NAMALWA (cell line): ENCODE results near the gene LPCAT3.

Source experiments
- DNase-seq: peaks from one replicate; pipeline ENCODE4 v3.0.0-alpha.2; 2015; ENCODE audit warnings: low spot score

Gene LPCAT3

DNA sequence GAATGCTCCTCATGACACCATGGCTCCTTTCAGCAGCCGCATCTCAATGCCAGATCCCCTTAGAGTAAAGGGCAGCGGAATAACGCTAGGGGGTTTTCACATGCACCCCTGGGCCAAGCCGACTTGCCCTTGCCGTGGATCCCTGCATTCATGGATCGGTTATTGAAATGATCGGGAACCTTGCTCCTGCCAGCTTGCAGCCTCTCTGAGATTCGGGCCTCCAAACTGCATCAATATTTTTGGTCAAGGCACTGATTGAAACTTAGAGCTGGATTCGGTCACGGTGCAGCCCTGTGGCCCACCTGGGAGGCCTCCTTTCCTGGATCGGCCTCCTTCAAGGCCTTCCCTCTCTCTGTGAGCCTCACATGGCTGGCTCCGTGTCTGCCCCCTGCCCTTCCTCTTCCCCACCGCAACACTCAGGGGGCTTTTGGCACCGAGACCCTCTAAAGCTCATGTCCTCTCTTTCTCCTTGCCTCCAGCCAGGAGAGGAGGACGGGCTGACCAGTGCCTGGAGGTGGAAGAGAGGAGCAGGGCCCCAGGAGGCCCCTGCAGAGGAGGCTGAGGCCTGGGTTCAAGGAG is 65.3 kb downstream of the LPCAT3 start:
- no peak for DNase-seq

DNA sequence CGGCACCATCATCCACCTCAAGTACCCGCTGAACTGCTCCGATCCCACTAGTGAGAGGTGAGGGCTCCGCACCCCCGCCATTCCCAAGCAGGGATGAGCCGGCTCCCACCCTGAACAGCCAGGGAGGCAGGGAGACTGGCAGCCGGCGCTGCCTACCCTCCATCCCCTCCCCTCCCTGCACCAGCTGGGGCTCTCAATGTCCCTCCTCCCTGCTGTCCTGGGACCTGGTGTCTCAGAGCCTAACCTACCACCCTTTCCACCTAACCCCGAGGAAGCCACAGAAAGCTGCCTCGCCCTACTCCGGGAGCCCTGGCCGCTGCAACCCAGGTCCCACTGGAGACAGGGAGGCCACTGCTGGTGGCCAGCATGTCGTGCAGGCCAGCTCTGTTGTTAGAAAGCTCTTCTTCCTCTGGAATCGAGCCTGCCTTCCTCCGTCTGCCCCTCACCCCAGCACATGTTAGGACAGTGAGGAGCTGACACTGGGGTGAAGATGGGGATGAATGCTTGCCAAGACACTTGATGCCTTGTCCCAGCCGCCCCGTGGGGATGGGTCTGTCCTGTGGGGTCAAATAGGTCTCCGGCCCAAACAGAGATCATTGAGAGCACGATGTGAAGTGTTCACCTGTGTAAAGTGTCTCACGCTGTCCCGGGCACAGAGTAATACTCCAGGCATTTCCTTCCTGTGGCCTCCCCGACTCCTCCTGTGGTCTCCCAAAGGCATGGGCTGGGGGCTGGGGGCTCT is 66.0 kb downstream of the LPCAT3 start:
- DNase-seq = no peak

DNA sequence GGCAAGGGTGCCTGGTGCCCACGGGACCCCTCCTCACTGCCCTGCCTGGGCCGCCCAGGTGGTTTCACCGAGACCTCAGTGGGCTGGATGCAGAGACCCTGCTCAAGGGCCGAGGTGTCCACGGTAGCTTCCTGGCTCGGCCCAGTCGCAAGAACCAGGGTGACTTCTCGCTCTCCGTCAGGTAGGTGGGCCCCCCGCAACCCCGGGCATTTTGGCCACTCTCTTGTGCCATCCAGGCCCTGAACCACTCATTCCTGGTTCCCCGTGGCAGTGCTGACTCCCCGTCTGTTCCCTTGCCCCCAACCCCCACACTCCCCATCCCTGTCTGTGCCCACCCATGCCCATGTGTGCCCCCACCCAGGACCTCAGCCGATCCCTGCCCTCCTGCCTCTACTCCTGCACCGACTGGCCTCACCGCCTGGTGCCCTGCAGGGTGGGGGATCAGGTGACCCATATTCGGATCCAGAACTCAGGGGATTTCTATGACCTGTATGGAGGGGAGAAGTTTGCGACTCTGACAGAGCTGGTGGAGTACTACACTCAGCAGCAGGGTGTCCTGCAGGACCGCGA is 66.6 kb downstream of the LPCAT3 start:
- no peak for DNase-seq

DNA sequence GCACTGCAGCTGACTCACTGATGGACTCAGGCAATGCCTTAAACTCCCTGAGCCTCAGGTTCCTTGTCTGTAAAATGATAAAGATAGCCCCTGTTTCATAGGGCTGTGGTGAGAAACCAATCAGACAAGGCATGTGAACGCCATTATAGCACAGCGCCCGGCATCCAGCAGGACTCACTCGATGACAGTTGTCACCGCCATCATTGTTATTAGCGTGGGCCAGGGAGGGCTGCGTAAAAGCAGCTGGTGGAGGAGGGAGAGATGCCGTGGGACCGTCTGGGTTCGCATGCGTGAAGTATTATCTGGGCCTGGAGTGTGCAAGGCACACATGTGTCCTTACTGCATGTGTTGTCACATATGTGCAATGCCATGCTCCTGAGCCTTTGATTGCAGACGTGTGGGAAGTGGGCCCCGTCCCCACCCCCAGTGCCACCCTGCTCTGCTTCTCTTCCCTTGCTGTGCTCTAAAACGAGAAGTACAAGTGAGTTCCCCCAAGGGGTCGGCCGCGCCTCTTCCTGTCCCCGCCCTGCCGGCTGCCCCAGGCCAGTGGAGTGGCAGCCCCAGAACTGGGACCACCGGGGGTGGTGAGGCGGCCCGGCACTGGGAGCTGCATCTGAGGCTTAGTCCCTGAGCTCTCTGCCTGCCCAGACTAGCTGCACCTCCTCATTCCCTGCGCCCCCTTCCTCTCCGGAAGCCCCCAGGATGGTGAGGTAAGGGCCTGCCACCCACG is 67.3 kb downstream of the LPCAT3 start, which contains the start of gene PTPN6:
TSS of gene PTPN6 (plus strand) at position 546 of the 730 bp plus-strand sequence. CDS start at position 703, 157 bp downstream.
- peak; percentile 73 for DNase-seq

DNA sequence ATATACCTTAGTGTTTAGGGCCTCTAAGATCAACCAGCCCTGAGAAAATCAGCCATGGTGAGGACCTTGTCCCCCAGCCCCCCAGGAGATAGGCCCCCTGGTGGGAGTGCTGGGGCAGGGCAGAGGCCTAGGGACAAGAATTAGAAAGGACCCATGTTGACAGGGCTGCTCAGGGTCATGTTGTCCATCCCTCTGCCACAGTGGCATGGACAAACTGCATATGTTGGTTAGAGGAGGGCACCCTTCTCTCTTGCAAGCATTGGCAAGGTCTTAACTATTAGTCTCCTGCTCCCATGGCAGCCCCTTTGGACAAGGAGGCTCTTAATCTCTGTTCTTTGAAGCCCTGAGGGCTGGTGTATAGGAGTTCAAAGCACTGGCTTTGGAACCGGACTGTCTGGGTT is 67.9 kb downstream of the LPCAT3 start:
- DNase-seq = peak; percentile 72

DNA sequence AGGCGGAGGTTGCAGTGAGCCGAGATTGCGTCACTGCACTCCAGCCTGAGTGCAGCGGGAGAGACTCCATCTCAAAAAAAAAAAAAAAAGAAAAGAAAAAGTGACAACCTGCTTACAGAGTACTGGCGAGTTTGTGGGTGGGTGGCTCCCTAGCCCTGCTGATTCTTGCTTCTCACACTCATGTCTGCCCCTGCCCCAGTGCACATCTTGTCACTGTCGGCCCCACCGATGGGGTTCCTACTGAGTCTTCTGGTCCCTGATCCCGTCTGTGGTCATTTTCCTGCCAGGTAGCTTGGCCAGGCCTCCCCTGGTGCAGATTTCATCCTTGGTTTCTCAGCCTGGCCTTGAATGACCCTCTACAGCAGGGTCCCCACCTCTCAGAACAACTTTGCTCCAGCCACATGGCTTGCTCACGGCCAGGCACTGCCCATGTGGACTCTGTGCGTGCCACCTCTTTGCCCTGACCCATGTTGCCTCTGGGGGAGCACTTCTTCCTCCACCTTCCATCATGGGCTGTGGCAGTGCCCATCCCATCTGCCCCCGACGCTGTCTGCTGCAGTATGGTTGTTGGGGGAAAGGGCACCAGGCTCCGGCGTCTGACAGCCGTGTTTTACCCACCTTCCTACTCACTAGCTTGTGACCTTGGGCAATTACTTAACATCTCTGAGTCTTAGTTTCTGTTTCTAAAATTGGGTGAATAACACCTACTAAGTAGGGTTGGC is 69.2 kb downstream of the LPCAT3 start:
- peak; percentile 51 for DNase-seq

DNA sequence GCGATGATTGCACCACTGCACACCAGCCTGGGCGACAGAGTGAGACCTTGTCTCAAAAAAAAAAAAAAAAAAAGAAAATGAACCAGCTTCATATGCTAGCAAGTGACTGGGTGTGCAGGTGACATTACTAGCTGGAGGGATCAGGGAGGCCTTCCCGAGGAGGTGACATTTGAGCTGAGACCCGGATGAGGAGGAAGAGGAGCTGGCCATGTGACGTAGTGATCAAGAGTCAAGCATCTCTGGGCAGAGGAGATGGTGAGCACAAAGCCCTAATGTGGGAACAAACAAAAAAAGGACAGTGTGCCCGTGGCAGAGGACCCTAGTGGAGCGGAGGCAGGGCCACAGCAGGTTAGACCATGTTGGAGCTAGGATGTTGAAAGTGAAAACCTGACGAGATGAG is 70.7 kb downstream of the LPCAT3 start:
- DNase-seq = no peak

DNA sequence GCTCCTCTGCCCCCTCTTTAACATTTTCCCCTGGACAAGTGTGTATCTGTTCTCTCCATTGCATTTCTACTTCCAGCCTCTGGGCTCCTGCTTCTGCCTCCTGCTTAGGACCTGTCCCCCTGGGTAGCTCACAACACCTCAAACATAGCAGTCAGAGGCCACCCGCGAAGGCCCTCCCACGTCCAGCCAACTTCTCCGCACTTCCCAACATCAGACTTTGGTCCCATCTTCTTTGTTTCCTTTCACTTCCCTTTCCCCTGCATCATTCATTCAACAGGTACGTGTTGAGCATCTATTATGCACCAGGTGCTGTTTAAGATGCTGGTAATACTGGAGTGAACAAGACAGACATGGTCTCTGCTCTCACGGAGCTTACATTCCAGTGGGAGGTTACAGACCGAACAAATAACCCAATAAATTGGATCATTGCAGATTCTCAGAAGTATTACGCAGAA is 71.3 kb downstream of the LPCAT3 start:
- DNase-seq = no peak

DNA sequence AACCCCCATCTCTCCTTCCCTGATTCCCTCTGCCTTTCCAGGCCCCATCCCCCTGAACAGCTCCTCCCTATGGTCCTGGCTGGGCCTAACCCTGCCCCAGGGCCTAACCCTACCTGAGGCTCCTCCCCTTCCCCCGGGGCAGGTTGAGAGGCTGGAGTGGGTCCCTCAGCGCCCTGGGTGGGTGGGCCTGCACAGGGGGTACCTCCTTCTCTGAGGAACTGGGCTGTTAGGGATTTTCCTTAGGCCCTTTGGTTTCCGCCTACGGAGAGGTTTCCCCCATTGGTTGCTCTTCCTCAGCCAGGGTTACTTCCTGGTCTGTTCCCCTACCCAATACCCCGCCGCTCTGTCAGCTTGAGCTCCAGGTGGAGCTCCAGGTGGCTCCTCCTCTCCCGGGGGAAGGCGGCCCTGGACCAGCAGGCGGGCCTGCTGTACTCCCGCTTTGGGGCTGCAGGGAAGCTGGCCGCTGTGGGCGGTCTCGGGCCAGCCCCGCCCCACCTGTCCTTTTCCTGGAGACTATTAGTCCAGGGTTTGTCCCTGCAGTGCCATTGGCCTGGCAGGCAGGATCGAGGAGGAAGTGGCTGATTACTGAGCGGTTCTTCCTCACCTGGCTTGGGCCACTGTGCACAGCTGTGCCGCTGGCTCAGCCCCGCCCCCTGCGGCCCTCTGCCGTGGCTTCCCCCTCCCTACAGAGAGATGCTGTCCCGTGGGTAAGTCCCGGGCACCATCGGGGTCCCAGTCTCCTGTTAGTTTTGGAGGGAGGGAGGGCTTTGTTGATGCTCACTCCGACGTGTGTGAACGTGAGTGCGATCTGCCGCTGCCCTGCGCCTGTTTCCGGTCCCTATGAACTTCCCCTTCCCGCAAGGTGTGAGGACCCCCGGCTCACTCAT is 72.0 kb downstream of the LPCAT3 start:
- DNase-seq = peak; percentile 71

DNA sequence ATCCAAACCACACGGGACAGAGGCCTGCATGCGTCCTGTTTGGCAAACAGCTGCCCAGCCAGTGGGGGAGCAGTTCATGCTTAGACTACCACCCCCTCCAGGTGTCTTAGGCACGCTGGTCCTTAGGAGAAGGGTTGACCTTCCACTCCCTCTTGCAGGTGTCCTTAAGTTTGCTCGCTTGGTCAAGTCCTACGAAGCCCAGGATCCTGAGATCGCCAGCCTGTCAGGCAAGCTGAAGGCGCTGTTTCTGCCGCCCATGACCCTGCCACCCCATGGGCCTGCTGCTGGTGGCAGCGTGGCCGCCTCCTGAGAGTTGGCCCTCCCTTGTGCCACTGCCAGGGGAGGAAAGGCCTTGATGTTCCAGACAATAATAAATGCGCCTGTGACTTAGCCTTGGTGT is 72.7 kb downstream of the LPCAT3 start:
- no peak for DNase-seq

DNA sequence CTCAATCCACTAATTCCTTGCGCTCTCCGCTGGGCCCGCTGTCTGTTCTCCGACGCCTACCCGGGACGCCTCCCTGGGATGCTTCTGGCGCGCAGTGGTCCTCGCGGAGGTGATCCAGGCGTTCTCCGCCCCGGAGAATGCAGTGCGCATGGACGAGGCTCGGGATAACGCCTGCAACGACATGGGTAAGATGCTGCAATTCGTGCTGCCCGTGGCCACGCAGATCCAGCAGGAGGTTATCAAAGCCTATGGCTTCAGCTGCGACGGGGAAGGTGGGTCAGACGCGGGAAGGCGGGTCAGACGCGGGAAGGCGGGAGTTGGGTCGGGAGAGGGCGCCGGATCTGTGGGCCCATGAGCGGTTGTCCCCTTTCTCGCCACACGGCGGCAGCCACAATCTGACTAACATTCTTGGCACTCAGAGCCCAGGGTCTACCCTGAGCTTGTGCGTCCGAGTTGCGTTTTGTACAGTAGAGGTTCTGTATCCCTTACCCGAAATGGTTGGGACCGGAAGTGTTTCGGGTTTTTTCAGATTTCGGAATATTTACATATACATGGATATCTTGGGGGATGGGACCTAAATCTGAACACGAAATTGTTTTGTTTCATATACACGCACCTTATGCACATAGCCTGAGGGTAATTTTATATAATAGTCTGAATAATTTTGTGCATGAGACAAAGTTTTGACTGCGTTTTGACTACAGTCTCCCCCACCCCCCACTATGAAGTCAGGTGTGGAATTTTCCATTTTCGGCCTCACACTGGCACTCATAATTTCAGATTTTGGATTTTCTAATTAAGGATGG is 73.7 kb downstream of the LPCAT3 start:
- peak; percentile 99 for DNase-seq

DNA sequence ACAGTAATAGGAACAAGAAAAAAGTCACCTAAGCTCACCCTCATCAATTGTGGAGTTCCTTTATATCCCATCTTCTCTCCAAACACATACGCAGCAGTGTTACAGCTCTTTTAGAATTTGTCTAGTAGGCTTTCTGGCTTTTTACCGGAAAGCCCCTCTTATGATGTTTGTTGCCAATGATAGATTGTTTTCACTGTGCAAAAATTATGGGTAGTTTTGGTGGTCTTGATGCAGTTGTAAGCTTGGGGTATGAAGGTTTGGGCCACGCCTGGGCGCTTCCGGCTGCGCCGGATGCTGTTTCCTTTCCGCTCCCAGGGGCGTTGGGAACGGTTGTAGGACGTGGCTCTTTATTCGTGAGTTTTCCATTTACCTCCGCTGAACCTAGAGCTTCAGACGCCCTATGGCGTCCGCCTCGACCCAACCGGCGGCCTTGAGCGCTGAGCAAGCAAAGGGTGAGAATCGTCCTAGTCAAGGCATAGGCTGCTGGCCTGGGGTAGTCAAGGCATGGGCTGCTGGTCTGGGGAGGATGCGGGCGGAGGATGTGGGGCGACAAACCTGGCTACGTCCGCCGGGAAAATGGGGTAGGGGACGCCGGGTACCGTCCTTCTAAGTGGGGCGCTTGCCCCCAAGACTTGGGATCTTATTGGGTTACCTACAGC is 74.4 kb downstream of the LPCAT3 start, which contains the start of the genes C12orf57 and RNU7-1:
TSS of gene C12orf57 (plus strand) at position 301 of the 659 bp plus-strand sequence. CDS start at position 401, 100 bp downstream.
TSS of gene RNU7-1 (plus strand) at position 95 of the 659 bp plus-strand sequence.
- DNase-seq = no peak

DNA sequence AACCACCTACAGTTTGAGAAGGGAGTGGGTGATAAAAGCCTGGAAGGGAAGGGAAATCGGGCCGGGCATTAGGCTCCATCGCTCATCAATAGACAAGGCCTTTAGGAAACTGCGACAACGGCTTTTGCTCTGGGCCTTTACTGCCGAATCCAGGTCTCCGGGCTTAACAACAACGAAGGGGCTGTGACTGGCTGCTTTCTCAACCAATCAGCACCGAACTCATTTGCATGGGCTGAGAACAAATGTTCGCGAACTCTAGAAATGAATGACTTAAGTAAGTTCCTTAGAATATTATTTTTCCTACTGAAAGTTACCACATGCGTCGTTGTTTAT is 74.9 kb downstream of the LPCAT3 start:
- DNase-seq = peak; percentile 97

DNA sequence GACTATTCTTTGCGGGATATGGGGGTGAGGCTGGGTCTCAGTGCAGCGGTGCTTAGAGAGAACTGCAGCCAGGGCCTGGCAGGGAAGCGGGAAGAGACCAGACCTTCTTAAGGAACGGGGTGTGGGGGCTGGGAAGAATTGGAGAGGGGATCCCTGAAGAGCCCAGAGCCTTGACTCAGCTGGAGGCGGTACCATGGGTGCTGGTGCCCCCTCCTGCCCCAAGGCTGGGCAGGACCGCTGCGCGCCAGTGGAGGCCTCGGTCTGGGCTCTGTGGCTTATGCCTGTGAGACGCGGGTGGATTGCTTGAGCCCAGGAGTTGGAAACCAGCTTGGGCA is 76.0 kb downstream of the LPCAT3 start:
- DNase-seq = no peak

DNA sequence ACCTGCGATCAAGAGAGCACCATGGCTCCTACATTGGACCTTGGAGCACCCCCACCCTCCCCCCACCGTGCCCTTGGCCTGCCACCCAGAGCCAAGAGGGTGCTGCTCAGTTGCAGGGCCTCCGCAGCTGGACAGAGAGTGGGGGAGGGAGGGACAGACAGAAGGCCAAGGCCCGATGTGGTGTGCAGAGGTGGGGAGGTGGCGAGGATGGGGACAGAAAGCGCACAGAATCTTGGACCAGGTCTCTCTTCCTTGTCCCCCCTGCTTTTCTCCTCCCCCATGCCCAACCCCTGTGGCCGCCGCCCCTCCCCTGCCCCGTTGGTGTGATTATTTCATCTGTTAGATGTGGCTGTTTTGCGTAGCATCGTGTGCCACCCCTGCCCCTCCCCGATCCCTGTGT is 76.5 kb downstream of the LPCAT3 start:
- no peak for DNase-seq

DNA sequence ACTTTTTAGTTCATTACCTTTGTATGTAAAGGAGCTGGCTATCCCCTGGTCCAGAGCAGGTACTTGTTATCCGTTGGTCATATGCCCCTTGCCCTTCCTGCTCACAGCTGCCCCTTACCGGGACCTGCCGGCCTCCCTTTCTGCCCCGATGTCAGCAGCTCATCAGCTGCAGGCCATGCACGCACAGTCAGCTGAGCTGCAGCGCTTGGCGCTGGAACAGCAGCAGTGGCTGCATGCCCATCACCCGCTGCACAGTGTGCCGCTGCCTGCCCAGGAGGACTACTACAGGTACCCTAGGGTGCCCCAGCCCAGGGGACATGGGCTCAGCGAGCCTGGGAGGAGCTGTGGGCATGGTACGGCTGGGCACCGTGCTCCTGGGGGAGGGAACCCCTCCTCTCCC is 77.0 kb downstream of the LPCAT3 start:
- no peak for DNase-seq

DNA sequence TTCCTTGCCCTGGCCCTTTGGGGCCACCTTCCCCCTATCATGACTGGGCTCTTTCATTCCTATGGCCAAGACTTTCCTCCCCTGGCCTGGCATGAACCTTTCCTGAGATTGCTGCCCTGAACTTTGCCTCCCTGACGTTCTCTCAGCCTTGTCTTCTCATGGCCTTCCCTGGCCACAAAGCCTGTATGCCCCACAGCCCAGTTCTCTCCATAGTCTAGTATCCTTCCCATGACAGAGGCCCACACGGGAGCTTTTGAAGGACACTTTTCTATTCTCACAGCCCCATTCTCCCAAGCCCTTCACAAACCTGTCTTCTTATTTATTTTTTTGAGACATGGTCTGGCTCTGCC is 79.1 kb downstream of the LPCAT3 start:
- DNase-seq = no peak

DNA sequence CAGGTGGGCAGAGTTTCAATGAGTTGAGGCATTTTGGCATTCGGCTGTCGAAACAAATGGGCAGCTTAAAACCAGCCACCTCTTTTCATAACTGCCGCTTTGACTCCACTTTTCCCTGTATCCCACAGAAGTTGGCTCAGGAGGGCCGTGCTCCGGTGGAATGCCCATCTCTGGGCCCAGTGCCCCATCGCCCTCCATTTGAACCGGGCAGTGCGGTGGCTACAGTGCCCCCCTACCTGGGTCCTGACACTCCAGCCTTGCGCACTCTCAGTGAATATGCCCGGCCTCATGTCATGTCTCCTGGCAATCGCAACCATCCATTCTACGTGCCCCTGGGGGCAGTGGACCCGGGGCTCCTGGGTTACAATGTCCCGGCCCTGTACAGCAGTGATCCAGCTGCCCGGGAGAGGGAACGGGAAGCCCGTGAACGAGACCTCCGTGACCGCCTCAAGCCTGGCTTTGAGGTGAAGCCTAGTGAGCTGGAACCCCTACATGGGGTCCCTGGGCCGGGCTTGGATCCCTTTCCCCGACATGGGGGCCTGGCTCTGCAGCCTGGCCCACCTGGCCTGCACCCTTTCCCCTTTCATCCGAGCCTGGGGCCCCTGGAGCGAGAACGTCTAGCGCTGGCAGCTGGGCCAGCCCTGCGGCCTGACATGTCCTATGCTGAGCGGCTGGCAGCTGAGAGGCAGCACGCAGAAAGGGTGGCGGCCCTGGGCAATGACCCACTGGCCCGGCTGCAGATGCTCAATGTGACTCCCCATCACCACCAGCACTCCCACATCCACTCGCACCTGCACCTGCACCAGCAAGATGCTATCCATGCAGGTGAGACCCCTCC is 79.7 kb downstream of the LPCAT3 start:
- no peak for DNase-seq
